SHP77 (cell line): ENCODE data around the gene NFXL1.
A peak's percentile ranks its signal among the peaks of the same experiment; 100 is the strongest.

Experiments
- DNase-seq, 2 experiments: peaks; one replicate each; lab custom pipeline; 2025; lab: John Stamatoyannopoulos, UW

The NFXL1 gene

DNA sequence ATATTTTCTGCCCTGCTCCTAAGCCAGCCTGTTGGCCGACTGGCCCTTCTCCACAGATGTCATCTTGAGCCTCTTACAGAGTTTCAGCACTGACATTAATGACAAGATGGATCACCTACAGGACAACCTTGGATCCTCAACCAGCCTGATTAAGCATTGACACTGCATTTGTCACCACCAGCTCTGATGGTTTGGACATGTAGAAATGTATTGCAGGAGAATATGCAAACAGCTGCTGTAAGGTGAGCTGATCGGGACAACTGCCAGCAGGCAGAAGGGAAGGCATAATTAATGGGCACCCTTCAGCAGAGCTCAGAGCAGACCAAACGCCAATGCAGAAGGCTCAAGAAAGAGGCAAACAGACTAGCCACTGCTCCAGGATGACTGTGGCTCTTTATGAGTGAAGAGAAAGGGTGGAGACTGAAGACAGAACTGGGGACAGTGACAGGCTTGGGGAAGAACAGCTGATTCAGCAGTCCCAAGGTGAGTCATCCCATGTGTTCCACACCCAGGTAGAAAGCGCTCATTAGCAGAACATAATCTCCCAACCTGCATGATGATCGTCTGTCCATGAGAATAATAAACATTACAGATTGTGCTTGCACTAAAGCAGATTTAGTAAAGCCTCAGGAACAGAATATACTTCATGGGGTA, 83.2 kb downstream of the NFXL1 start:
- peak; percentile 12 to 47 for DNase-seq

DNA sequence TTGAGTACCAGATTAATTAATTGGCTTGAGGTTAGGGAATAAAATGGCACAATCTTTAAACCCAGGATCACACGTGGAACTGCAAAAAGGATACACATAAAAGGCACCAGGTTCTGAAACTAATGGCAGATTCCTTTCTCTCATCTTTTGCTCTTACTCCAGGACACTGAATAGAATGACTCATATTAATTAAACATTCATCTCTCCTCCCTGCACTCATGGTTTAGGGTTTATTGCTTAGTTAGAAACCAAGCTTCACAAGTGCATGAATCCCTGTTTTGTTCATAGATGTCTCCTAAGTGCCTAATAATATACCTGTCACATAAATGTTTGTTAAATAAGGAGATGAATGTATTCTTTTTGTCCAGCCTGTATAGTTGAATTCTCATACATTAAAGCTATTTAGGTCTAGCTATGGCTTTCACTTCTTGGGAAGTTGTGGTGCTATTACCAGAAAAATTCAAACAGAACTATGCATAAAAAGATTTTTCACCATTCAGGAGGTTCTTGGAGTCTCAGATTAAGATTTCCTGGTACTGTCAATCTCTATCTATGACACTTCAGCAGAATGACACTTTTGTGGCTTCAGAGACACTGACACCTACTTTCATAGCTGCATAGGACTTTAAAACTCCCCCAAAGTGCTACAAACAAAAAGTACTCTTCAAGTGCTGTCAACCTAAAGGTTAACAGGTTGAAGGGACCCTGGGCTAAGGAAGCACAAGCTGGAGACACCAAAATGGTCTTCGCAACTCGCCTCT, 83.9 kb downstream of the NFXL1 start:
- no peak for DNase-seq

DNA sequence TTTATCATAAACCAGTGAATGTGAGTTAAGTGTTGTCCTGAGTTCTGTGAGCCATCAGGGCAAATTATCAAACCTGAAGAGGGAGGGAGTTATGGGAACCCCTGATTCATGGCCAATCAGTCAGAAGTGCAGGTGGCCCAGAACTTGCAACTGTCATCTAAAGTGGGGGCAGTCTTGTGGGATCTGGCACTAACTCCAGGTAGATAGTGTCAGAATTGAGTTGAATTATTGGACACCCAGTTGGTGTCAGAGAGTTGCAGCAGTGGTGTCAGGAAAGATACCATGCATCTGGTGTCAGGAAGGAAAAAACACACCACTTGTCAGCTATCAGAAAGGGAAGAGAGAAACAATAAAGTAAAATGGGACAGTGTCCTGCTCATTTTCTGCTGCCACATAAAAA, 84.9 kb downstream of the NFXL1 start:
- no peak for DNase-seq

DNA sequence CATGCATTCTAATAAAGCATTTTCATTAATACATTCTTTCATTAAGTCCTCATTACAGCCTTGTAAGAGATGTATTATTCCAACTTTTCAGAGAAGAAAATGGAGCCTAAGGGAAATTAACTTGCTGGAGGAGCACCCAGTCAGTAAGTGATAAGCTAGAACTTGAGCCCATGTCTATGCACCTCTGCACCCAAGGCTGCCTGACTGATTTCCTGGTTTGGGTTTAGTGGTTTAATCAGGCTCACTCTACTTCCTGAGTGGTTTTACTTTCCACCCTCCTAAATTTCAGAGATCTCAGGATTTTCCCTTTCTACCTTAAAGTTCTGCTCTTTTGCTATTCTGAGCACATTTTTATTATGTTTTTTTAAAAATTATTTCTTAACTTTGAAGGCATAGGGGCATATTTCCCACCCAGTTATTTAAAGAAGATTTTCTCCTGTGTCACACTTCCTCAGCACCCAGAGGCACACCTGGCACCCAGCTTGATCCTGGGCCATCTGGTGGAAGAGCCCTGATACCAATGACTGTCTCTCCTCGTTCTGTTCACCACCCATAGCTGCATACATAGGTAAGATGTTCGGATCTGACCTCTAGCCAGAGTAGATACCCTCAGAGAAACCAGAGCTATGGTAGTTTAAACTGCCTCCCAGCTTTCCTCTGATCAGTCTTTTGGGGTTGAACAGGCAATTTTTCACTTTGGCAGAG, 86.9 kb downstream of the NFXL1 start:
- DNase-seq: no peak

DNA sequence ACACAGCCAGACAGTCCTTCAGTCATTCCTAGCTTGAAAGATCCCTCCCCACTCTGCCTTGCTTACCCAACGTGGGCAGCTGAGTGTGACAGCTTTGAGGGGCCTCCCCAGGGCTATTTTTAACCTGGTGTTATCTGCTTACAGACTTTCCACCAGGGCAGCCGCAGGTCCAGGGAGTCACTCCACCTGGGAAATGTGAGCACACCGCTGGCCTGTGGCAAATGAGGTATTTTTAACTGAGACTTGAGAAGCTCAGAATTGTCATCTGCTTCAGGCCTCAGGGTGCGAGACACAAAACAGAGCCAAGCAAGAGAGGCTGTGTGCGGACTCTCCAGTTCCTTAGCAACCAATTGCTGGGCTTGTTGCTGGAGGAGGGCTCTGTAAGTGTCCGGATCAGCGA, 89.5 kb downstream of the NFXL1 start:
- DNase-seq: no peak

DNA sequence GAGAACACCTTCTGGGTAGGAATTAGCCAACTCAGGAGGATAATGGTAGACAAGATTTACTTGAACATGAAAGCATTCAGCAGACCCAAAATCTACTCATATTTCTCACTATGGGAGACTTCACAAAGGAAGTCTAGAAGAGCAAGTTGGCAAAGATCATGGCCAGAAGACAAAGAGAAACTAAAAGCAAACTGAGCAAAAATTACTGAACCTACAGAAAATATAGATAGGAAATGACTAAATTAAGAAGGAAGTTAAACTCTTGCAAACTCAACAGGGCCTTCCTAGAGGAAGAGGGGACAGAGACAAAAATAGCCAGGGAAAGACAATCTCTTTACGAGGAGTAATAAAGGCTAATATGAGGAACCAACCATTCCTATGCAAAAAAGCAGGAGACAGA, 95.2 kb downstream of the NFXL1 start:
- no peak for DNase-seq

DNA sequence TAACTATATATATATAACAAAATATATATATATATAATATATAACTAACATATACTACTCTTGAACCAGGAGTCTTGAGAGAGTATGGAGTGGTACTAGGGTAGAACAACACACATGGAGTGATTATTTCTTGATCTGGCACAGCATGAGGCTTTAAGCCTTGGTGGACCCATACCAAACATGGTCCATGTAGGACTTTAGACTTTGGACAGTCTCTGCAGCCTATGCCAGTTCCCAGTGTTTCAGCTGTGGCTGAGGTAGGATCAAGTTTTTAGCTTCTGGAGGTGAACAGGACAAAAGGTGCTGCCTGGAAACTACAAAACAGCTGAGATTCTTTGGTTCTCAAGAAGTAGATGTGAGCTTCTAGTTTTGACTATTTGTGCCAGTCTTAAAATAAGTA, 97.1 kb downstream of the NFXL1 start:
- no peak for DNase-seq

DNA sequence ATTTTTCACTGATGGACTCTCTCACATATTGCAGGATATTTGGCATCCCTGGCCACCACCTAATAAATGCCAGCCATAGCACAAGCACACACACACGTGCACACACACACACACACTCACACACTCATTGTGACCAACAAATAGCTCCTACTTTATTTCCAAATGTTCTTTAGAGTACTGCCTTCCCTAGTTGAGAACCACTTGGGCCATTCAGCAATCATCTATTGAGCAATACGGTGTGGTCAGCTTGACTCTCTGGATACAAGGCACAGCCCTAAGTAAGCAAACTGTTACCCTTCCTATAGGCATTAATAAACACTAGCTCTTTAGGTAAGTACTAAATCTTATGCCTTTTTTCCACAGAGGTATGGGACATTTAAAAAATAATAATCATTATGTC, 97.6 kb downstream of the NFXL1 start:
- no peak for DNase-seq

DNA sequence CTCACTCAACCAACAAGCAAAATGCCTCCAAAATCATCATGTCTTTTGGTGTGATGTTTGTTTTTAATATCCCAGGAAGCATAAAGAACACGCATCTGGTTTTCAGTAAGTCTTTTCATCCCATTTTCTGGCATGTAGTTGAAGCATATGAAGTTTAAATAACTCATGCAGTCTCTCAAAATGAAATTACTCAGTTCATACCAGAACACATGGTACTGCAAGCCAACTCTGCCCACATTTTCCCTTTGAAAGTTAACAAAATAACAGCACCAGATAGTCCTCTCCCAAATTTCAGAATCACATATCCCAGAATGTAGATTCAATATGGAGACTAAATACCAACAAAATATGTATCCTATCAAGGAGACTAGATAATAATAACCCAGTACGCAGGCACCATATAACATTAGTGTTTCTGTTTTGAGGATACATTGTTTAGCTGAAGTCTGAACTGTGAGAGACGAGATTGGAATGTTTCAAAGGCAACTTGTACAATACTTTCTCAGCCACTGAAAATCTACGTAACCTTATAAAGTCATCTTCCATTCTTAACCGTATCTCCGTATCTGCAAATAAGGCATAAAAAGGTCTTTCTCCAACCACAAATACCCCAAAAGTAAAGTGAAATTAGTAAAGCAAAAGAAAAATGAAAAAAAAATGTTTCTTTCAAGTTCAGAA, 99.6 kb downstream of the NFXL1 start:
- no peak for DNase-seq

DNA sequence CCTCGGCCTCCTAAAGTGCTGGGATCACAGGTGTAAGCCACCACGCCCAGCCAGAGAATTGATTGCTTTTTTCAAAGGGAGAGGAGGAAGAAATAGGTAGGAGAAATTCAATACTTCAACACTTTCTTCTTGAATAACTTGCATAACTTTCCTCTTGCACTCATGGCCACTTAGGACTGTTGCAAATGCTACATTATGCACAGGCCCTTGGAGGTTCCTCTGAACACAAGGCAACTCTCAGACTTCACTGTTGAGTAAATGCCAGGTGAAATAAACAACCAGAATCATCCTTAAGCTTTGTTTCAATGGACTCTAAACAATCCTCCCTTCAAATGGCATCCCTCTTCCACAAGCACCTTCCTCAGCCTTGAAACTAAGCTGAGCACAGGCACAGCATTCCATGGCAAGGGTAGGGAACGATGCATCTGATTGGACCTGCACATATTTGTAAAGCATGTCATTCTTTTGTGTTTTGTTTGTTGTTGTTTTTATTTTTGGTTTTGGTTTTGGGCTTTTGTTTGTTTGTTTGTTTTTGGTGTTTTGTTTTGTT, 104.7 kb downstream of the NFXL1 start:
- DNase-seq: no peak

DNA sequence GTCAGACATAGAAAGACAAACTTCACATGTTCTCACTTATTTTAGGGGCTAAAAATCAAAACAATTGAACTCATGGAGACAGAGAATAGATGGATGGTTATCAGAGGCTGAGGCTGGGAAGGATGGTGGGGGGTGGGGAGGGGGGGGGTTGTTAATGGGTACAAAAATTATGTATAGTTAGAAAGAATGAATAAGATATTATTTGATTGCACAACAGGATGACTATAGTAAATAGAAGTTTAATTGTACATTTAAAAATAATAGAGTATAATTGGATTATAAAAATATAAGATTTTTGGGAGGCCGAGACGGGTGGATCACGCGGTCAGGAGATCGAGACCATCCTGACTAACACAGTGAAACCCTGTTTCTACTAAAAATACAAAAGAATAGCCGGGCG, 109.8 kb downstream of the NFXL1 start:
- no peak for DNase-seq

DNA sequence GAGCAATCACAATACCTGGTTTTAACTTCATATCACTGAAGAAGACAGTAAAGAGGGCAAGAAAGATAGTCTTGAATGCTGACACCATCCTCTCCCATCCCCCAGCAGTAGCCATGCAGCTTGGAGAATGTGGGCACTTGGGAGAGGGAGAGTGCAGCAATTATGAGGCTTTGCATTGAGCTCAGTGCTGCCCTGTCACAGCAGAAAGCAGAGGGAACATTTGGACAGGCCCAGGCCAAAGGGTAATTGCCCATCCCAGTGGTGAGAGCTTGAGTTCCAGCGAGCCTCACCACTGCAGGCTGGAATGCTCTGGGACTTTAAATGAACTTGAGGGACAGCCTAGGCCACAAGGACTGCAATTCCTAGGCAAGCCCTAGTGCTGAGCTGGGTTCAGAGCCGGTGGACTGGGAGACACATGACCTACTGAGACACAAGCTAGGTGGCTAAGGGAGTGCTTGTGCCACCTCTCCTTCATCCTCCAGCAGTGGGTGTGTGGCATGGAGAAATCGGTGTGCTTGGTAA, 112.8 kb downstream of the NFXL1 start:
- DNase-seq: no peak

DNA sequence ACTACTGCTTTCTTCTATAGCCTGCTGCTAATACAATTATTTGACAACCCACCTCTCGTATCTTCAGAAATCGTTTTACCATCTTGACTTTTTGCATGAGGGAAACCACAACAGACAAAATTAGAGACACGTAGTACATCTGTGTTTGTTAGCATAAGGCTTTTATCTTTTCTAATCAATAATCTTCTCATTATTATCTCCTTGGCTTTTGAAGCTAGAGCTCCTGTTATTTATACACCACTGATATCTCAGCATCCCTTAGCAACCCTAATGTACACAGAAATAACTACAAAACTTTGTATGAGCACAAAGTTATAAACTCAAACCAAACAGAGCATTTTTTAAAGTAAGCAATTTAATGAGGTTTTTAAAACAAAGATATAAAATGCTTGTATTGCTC, 116.2 kb downstream of the NFXL1 start:
- no peak for DNase-seq
